ENCODE measurements around the gene CRTC1.

DNA sequence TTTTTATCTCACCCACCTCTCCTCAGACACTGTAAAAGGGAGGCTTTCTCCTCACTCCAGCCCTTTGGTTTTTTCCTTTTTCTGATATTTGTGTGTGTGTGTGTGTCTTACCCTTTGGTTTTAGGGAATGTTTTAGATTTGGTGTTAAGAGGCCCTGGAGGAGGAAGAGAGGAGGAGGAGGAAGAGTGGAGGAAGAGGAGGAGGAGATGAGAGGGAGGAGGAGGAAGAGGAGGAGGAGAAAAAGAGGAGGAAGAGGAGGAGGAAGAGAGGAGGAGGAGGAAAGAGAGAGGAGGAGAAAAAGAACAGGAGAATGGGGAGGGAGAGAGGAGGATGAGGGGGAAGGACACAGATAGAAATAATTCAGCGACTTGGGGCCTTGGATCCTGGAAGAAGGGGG, 36.1 kb upstream of the CRTC1 start:
- TF ChIP-seq ZFP30 (CRISPR knock-in tag; IDR thresholded peaks at IDR 0.05), result no peak
- TF ChIP-seq TOX (CRISPR knock-in tag; IDR thresholded peaks at IDR 0.05; ENCODE audit: borderline replicate concordance), result no peak
- TF ChIP-seq, protein P1, sequence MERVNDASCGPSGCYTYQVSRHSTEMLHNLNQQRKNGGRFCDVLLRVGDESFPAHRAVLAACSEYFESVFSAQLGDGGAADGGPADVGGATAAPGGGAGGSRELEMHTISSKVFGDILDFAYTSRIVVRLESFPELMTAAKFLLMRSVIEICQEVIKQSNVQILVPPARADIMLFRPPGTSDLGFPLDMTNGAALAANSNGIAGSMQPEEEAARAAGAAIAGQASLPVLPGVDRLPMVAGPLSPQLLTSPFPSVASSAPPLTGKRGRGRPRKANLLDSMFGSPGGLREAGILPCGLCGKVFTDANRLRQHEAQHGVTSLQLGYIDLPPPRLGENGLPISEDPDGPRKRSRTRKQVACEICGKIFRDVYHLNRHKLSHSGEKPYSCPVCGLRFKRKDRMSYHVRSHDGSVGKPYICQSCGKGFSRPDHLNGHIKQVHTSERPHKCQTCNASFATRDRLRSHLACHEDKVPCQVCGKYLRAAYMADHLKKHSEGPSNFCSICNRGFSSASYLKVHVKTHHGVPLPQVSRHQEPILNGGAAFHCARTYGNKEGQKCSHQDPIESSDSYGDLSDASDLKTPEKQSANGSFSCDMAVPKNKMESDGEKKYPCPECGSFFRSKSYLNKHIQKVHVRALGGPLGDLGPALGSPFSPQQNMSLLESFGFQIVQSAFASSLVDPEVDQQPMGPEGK (CRISPR knock-in tag; IDR thresholded peaks at IDR 0.05; ENCODE audit: borderline replicate concordance), result no peak
- TF ChIP-seq, protein P2, sequence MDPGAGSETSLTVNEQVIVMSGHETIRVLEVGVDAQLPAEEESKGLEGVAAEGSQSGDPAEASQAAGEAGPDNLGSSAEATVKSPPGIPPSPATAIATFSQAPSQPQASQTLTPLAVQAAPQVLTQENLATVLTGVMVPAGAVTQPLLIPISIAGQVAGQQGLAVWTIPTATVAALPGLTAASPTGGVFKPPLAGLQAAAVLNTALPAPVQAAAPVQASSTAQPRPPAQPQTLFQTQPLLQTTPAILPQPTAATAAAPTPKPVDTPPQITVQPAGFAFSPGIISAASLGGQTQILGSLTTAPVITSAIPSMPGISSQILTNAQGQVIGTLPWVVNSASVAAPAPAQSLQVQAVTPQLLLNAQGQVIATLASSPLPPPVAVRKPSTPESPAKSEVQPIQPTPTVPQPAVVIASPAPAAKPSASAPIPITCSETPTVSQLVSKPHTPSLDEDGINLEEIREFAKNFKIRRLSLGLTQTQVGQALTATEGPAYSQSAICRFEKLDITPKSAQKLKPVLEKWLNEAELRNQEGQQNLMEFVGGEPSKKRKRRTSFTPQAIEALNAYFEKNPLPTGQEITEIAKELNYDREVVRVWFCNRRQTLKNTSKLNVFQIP (CRISPR knock-in tag; IDR thresholded peaks at IDR 0.05; ENCODE audit: borderline replicate concordance, low read depth), result no peak
- TF ChIP-seq RARB (CRISPR knock-in tag; IDR thresholded peaks at IDR 0.05), result no peak
- no peak for TF ChIP-seq ZC3H10 (CRISPR knock-in tag; IDR thresholded peaks at IDR 0.05)
- no peak for TF ChIP-seq ISL1 (CRISPR knock-in tag; IDR thresholded peaks at IDR 0.05)
- no peak for TF ChIP-seq ZFP3 (CRISPR knock-in tag; IDR thresholded peaks at IDR 0.05)

All from SK-N-SH treated with all-trans-retinoic acid at 6 μM for 48 hours (cell line).